WERI-Rb-1 (cell line): ENCODE data around the gene NOTCH2.
"Not testable (repeated sequence)": the region's sequence is repeated elsewhere in the genome, so short reads cannot be mapped to it uniquely, and the experiment has no call there.

Experiments
- DNase-seq: peaks from one replicate; pipeline ENCODE4 v3.0.0-alpha.2; 2020
- H3K27ac ChIP-seq: fragments of 250-450 bp; sonication (Bioruptor Pico); 2 replicates; pipeline ENCODE4 v1.5.1; 2020; ENCODE audit warnings: mild to moderate bottlenecking, moderate library complexity
- H3K27me3 ChIP-seq: fragments of 250-450 bp; sonication (Bioruptor Pico); 2 replicates; pipeline ENCODE4 v1.5.1; 2021; ENCODE audit warnings: mild to moderate bottlenecking, low read depth, moderate library complexity; ENCODE audit not compliant: insufficient read depth, severe bottlenecking
- H3K36me3 ChIP-seq: fragments of 250-450 bp; sonication (Bioruptor Pico); 2 replicates; pipeline ENCODE4 v1.5.1; 2020; ENCODE audit warnings: mild to moderate bottlenecking, moderate library complexity
- H3K4me3 ChIP-seq: 2 replicates; pipeline ENCODE4 v1.5.1; 2011; ENCODE audit warnings: low read depth, mild to moderate bottlenecking, control low read depth, low read length
- H3K9me3 ChIP-seq: fragments of 250-450 bp; sonication (Bioruptor Pico); 2 replicates; pipeline ENCODE4 v1.5.1; 2021; ENCODE audit warnings: mild to moderate bottlenecking, moderate library complexity; ENCODE audit not compliant: severe bottlenecking

Gene NOTCH2

DNA sequence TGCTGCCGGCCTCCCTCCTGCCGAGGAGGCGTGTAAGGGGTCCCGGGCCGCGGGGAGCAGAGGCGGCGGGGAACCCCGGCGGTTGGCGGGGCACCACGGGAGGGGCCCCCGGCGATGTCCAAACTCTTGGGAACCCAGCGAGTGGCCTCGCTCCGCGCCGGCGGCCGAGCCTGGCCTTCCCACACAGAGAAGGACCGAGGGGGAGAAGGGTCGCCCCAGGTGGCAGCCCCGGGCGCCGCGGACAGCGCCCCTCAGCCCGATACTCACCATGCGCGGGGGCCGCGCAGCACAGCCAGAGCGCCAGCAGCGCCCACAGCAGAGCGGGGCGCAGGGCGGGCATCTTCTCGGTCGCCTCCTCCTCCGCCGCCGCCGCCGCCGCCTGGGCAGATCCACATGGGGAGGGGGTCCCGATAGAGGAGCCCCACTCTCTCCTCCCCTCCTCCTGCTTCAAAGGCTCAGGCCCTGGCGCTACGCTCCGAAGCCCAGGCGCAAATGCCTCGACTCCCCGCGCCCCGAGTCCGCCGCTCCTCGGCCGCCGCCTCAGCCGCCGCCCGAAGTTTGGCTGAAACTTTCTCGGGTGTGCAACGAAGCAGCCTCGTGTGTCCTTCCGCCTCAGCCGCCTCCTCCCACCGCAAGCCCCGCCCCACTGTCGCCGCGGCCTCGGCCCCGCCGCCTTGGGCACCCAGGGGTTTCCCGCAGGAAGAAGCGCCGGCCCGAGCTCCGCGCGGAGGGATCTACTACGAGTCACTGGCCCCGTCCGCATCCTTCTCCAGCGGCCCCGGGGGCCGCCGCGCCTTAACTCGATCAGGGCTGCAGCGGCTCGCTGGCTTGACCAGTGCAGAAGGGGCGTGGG is at the start of gene NOTCH2:
Gene NOTCH2 (minus strand): TSS at position 596 of the 853 bp plus-strand sequence. CDS start 256 bp downstream, at position 340.
- H3K27ac ChIP-seq, H3K9me3 ChIP-seq, H3K36me3 ChIP-seq, H3K27me3 ChIP-seq: not testable (repeated sequence)
- peak within 1 kb of the TSS; percentile 45 for H3K4me3 ChIP-seq
- peak; percentile 62 for DNase-seq

DNA sequence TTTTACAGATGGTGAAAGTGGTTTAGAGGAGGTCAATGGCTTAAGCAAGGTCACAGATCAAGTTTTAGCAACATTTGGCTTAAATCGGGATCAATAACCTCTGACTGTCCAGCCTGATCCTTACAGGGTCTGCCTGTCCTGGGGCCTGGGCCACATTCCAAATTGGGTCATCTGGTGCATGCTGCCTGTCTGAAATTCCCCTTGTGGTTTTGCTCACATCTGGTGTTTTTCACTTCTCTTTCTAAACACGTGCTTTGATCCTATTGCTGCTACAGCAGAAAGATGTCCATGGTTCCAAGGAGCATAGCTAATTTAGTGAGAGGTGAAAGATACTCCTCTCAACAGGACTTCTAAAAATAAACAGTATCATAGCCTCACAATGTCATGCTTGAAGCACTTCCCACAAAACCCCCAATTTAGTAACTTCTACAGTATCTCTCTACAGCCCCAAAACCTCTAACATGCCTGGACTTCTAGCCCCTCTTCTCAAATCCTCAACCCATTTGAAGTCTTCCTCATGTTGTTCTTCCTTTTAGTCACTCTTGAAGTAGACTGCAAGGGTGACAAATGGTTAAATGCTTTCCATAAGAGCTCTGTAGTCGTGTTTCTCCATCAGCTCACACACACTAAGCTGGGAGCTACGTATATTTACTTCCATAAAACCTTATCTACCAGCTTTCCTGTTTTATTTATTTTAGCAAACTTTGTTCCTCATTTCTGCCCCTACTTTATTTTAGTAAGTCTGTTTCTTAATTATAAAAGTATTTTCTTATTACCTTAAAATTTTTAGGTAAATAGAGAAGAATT is 48.1 kb upstream of the NOTCH2 start:
- H3K4me3 ChIP-seq, H3K27me3 ChIP-seq, H3K36me3 ChIP-seq, H3K9me3 ChIP-seq, H3K27ac ChIP-seq, DNase-seq: not testable (repeated sequence)

DNA sequence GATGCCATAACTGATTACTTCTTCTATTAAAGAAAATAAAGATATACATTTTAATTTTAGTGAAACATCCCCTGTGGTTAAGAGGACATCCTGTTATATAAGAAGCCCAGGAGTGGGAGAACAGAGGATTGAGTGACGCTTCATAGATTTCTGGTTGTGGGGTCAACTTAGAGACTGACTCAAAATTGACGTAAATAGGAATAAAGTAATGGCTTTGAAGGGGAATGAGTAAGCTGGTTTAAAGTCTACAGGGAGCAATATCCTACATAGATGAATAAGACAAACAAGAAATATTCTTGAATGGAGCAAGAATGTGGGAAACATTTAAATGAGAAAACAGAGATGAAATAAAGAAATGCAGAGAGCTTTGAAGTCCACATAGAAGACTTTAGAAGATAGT is 46.6 kb upstream of the NOTCH2 start:
- not testable (repeated sequence) for H3K27me3 ChIP-seq

DNA sequence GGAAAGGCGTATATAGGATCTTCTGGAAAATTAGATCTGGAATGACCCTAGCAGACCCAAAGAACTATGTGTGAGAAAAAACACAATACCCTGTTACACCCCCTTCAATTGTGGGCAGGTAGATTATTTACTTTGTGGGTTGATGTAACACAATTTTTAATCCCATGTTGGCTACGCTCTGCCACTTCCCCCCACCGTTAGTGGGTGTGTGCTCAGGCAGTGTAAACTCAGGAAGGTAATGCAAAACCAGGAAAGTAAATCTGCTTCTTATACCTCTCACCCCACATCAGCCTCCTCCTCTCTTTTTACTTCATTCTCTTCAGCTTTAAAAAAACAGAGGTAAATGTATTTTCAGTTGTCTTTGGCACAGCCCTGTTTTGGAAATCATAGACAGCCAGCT is 43.7 kb upstream of the NOTCH2 start:
- H3K9me3 ChIP-seq, H3K4me3 ChIP-seq, H3K36me3 ChIP-seq, DNase-seq, H3K27me3 ChIP-seq, H3K27ac ChIP-seq: not testable (repeated sequence)

More for the DNA sequence above, 46.6 kb upstream of the NOTCH2 start:
- H3K27ac ChIP-seq, H3K4me3 ChIP-seq, DNase-seq, H3K9me3 ChIP-seq, H3K36me3 ChIP-seq: not testable (repeated sequence)

DNA sequence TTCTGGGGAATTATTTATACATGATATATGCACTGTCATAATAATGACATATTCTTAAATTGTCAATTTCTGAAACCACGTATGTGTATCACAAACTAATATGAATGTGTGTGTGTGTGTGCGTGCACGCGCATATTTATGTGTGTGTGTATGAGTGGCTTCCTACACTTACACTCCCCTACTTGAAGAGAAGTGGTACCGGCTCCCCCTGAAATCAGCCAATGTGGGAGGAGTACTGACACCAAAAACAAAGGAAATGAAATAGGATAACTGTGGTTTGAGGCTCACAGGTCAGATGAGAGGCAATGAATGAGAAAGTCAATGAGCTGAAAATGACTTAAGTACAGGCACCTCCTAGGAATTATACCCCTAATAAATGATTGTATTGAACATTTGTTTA is 42.8 kb upstream of the NOTCH2 start:
- H3K27ac ChIP-seq, DNase-seq: not testable (repeated sequence)

DNA sequence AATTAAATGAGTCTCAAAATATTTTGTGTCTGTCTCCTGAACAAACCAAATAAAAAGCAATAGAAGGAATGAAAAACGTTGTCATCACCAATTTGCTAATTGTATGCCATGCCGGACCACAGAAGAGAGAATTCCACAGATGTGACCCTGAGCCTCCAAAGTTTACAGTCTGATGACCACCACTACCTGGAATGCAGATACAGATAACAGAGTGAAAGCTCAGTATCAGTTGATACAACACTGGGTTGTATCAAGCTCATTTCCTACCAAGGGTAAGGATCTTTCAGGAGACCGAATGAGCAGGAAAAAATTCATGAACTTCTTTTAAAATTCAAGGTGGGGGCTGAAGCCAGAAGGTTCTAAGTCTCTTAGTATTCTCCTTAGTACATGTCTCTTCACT is 42.3 kb upstream of the NOTCH2 start:
- not testable (repeated sequence) for H3K36me3 ChIP-seq, H3K9me3 ChIP-seq, DNase-seq, H3K4me3 ChIP-seq, H3K27me3 ChIP-seq, H3K27ac ChIP-seq

More for the DNA sequence above, 42.8 kb upstream of the NOTCH2 start:
- H3K27me3 ChIP-seq, H3K4me3 ChIP-seq, H3K36me3 ChIP-seq, H3K9me3 ChIP-seq: not testable (repeated sequence)

DNA sequence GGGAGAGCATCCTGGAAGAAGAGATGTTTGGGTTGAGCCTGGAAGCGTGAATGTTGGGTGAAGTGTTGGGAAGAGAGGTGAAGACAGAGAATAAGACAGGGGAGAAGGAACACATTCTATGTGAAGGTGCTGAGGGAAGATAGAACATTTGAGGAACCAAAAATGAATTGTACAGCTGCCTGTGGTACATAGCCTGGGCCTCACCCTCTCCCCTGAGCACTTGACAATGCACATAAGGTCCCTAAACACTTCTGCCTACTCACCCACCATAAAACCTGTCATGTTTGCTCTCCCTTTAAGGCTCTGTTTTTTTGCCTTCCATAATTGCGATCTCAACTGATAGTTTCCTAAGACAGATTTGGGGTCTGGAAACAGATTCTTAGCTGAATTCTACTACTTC is 41.5 kb upstream of the NOTCH2 start:
- not testable (repeated sequence) for H3K36me3 ChIP-seq, H3K9me3 ChIP-seq, H3K4me3 ChIP-seq, H3K27me3 ChIP-seq, DNase-seq, H3K27ac ChIP-seq

DNA sequence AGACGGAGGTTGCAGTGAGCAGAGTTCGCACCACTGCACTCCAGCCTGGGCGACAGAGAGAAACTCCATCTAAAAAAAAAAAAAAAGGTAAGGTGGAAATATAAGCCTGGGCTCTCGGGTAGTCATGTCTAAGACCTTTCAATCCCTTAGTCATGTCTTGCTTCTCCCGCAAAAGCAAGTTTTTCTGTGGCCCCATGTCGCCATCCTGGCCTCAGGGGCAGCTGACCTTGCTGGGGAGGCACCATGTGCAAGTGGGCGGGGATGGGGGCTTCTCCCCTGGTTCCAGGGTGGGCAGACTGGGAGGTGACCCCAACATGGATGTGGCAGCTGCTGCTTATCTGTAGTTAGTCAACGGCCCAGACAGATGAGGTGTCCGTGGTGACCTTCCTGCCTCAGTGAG is 40.2 kb upstream of the NOTCH2 start:
- H3K27ac ChIP-seq, H3K27me3 ChIP-seq, H3K36me3 ChIP-seq, DNase-seq, H3K9me3 ChIP-seq, H3K4me3 ChIP-seq: not testable (repeated sequence)

DNA sequence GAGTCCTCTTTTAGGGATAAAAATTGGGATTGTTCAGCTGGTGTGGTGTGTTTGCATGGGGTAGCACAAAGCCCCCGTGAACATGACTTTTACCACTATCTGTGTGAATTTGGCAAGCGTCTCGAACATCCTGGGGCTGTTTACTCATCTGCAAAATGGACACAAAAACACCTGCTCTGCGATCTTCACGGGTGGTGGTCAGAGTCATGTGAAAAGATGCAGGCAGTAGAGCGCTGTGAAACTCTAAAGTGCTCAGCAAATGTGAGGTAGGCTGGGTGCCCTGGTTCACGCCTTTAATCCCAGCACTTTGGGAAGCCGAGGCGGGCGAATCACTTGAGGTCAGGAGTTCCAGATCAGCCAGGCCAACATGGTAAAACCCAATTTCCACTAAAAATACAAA is 39.7 kb upstream of the NOTCH2 start:
- not testable (repeated sequence) for DNase-seq, H3K9me3 ChIP-seq, H3K27ac ChIP-seq, H3K4me3 ChIP-seq, H3K36me3 ChIP-seq, H3K27me3 ChIP-seq

DNA sequence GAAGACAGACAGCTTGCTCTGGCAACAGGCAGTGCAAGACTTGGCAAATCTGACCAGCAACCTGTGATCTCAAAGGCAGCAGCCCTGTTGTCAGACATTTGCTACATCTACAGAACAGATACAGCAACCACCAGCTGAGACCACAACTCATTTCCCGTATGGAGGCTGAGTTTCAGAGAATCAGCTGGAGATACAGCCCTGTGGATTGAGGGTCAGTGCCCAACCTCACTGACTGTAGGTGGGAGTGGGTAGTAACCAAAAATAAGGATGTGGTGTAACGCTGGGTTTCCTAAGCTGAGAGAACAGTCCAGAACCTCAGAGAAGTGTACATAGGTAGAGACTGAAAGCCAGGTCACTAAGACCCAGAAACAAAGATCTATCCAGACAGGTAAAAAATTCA is 35.8 kb upstream of the NOTCH2 start:
- H3K36me3 ChIP-seq, H3K27ac ChIP-seq, DNase-seq, H3K4me3 ChIP-seq, H3K27me3 ChIP-seq, H3K9me3 ChIP-seq: not testable (repeated sequence)

DNA sequence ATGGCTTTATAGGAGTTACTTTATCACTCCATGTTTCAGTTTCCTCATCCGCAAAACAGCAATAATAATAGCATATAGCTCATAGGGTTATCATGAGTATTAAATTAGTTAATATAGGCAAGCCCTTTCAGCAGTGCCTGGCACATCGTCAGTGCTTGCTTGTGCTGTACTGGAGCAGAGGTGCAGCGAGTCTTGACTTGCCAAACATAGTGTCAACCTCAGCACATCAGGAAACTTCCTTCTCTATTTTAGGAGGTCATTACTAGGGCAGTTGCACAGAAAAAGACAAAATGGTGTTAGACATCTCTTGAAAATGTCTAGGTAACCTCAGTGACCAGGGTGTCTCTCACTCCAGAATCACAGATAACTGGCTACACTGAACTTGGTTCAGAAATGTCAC is 34.3 kb upstream of the NOTCH2 start:
- H3K4me3 ChIP-seq, H3K27me3 ChIP-seq, H3K27ac ChIP-seq: not testable (repeated sequence)

DNA sequence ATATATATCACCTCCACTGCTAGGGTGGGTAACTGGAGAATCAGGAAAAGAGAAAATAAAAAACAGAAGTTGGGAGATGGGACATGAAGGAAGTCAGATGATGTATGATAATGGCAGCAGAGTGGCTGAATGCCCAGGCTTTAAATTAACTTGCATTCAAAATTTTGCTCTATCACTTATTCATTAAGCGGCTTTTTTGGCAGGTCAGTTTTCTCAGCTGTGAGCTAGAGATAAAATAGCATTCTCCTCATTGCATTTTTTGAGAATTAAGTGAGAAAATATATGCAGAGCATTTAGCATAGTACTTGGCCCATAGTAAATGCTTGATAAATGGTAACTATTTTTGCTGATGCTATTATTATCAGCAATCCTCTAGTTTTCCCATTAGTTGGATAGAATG is 32.1 kb upstream of the NOTCH2 start:
- H3K27ac ChIP-seq, H3K4me3 ChIP-seq, DNase-seq, H3K27me3 ChIP-seq, H3K36me3 ChIP-seq, H3K9me3 ChIP-seq: not testable (repeated sequence)

More for the DNA sequence above, 34.3 kb upstream of the NOTCH2 start:
- H3K9me3 ChIP-seq, H3K36me3 ChIP-seq, DNase-seq: not testable (repeated sequence)

DNA sequence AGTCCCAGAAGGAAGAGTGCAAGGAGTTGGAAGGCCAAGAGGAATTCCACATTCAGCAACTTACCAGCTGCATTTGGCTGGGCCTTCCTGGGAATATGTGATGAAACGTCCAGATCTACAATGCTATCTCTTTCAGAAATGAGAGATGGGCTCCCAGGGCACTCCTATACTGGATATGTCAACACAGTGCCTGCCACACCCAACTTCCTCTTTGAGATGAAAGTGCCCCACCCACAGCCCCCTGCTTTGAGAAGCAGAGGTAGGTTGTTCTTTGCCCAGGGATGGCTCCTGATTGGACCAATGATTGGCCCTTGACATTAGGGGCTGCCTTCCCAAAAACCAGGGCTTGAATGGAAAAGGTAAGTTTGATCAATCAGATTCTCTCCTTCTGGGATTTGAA is 31.1 kb upstream of the NOTCH2 start:
- DNase-seq, H3K9me3 ChIP-seq, H3K36me3 ChIP-seq, H3K4me3 ChIP-seq, H3K27me3 ChIP-seq, H3K27ac ChIP-seq: not testable (repeated sequence)

DNA sequence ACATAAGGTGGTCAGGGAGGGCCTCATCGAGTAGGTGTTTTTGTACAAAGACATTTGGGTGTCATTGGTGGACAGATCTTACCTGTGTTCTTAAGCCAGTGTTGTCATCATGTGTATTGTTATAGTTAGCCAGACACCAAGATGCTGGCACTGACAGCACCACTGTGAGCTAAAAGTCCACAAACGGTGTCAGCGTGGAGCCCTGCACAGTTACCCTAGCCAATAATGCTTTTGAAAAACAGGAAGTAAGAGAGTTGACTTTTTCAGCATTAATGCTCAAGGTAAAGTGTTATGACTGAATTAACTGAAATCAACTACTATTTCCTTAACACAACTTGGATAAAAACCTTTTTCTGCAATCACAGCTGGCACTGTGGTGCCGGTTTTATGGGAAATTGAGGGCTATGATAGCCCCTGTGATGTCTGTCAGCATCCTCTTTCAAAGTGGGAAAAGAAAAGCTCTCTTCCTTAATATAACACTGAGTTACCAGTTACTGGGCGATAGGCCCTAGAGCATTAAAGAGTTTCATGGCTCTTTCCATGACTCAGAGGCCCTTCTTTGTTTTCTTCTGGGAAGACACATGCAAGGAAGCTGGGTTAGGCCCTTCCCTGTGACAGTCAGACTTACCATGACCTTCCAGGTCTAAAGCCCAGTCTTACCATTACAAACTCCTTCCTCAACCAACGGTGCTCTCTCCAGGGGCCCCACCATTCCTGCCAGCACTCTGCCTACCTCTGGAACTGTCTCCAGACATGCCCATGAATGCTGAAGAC is 29.7 kb upstream of the NOTCH2 start:
- not testable (repeated sequence) for H3K9me3 ChIP-seq, H3K27me3 ChIP-seq, H3K4me3 ChIP-seq, DNase-seq, H3K27ac ChIP-seq, H3K36me3 ChIP-seq
